Lung (tissue), 13 donors: ENCODE measurements around the gene AEBP1. TPM values are rescaled to one million over a fixed set of nuclear protein-coding genes. Genes with fewer than 3 reads are reported as not detected.

Source experiments
- ATAC-seq: fragments of 200-7000 bp; cut with Tn5 transposase; one replicate; pipeline ENCODE4 v1.9.1; 2020; ENCODE audit warnings: moderate number of reproducible peaks; ENCODE audit not compliant: insufficient read depth, low FRiP score
- DNase-seq, 3 donors: peaks; one replicate each; pipeline ENCODE4 v3.0.0-alpha.2; 2013 to 2017
- H3K27ac ChIP-seq, 2 donors: one replicate each; pipeline ENCODE4 v1.5.1; 2013; ENCODE audit warnings: mild to moderate bottlenecking in 2 of 2, moderate library complexity in 2 of 2, control low read depth in 1 of 2, inconsistent platforms in 1 of 2, low read depth in 1 of 2, low read length in 1 of 2
- H3K27me3 ChIP-seq, 3 donors: one replicate each; pipeline ENCODE4 v1.5.1; 2013; ENCODE audit warnings: low read length in 2 of 3; ENCODE audit not compliant: control insufficient read depth in 3 of 3, insufficient read depth in 3 of 3
- H3K36me3 ChIP-seq, 4 donors: one replicate each; pipeline ENCODE4 v1.5.1; 2013; ENCODE audit warnings: low read length in 4 of 4, mild to moderate bottlenecking in 1 of 4, moderate library complexity in 1 of 4; ENCODE audit not compliant: control insufficient read depth in 4 of 4, insufficient read depth in 4 of 4
- H3K4me1 ChIP-seq, 5 donors: one replicate each; pipeline ENCODE4 v1.5.1; 2013; ENCODE audit warnings: low read length in 5 of 5, mild to moderate bottlenecking in 2 of 5, moderate library complexity in 1 of 5; ENCODE audit not compliant: control insufficient read depth in 5 of 5, insufficient read depth in 5 of 5
- H3K4me3 ChIP-seq: one replicate; pipeline ENCODE4 v1.5.1; 2013; ENCODE audit warnings: mild to moderate bottlenecking, control low read depth, moderate library complexity
- H3K9ac ChIP-seq, 2 donors: one replicate each; pipeline ENCODE4 v1.5.1; 2013; ENCODE audit warnings: low read length in 2 of 2, control low read depth in 1 of 2; ENCODE audit not compliant: insufficient read depth in 1 of 2
- H3K9me3 ChIP-seq, 4 donors: one replicate each; pipeline ENCODE4 v1.5.1; 2013; ENCODE audit warnings: low read length in 3 of 4, mild to moderate bottlenecking in 1 of 4, moderate library complexity in 1 of 4; ENCODE audit not compliant: control insufficient read depth in 4 of 4, insufficient read depth in 3 of 4
- CTCF ChIP-seq: IDR thresholded peaks from 2 replicates; pipeline ENCODE4 v1.5.1; 2012; ENCODE audit warnings: mild to moderate bottlenecking; ENCODE audit errors: control extremely low read depth, extremely low read depth
- WGBS, 2 donors: extraction: QIAGEN DNeasy Blood & Tissue Kit; methylation state at CpG; one replicate each; pipeline ENCODE4 v1.1.7; 2013; 5-methylcytosine and 5-hydroxymethylcytosine counted together
- polyA plus RNA-seq, 2 donors: library from polyadenylated mRNA; stranded (reverse); fragments of 200-250 nt; gene quantifications; one replicate each; pipeline ENCODE4 v1.2.1, GENCODE V29; 2013
- small RNA-seq: library from RNA; depleted of rRNA; stranded (forward); fragments of <200 nt; gene quantifications from one replicate; pipeline ENCODE3, GENCODE V24; 2014; ENCODE audit warnings: low replicate concordance
- total RNA-seq, 2 donors: library from RNA; depleted of rRNA in 1 of 2; stranded (reverse); fragments of >200 nt in 1 of 2; gene quantifications; one replicate each; pipeline ENCODE4 v1.2.1, GENCODE V29; 2014 to 2021
- donor health status: control.
- donor health status: control.
- donor health status: Bipolar disorder and iron deficiency.
- donor health status: healthy.
- donor health status: DM: yes; HTN: yes; CAD: no.

Gene AEBP1
- total and polyA plus RNA-seq, 4 donors = 43.4 to 124 (median 68.7) TPM

DNA sequence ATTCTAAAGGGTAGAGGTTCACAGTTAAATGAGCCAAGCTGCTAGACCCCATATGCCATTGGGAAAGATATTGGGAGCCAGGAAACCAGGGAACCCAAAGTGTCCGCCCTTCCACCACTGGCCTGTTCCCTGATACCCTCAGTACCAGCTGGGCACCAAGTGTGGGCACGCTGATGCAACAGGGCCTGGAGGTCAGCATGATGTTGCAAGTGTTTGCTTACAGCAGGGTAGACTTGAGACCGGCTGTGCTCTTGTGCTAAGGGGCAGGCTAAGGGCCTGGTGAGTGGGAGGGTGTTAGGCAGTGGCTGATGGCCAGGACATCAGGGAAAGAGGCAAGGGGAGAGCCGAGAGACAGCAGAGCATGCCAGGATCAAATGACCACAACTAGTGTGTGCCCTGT, 58.0 kb downstream of the AEBP1 start:
- WGBS, 2 donors = 63 to 86% methylated on average over 4 of the region's 4 CpGs
- Histone ChIP-seq H3K36me3 (no peaks in the 10 kb centered on the region), H3K4me1 (peaks cover 0 to 2% (median 0%) of the 10 kb centered on the region in 5 donors), H3K27ac (no peak overlapping the region), H3K9me3 (peaks cover 0 to 6% (median 0%) of the 10 kb centered on the region in 4 donors), H3K27me3 (no peaks in the 10 kb centered on the region), H3K4me3 (no peak overlapping the region), H3K9ac (no peak overlapping the region)
- DNase-seq (no peak), ATAC-seq (peak; percentile 19)
- no peak for TF ChIP-seq CTCF

- Histone ChIP-seq H3K36me3 (no peaks in the 10 kb centered on the region), H3K9me3 (peaks cover 0 to 6% (median 0%) of the 10 kb centered on the region in 4 donors), H3K4me3 (no peak overlapping the region), H3K9ac (no peak overlapping the region), H3K4me1 (peaks cover 0 to 2% (median 0%) of the 10 kb centered on the region in 5 donors), H3K27me3 (no peaks in the 10 kb centered on the region), H3K27ac (no peak overlapping the region)
- DNase-seq (no peak), ATAC-seq (no peak)
- no peak for TF ChIP-seq CTCF
- WGBS, 2 donors = 83 to 84% methylated on average over 1 of the region's 1 CpG
Observed at GRCh38 chr7:44162785-44163395, 58.7 kb downstream of the AEBP1 start.

DNA sequence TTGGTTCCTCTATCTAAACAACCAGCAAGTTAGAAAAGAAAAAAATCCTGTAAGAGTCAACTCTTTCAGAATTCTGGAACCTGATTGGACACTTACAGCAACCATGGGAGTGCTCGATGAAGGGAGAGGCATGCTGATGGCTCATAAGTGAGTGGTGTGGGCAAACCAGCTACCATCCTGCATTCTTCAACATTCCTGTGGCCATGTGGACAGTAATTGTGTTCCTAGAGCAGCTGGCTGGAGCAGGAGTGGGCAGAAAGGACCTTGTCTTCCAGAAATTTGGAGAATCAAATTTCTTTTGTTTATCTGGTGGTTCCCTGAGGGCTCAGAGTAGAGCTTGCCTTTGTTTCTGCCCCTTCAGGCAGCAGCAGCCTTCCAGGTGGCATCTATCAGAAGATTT, 59.4 kb downstream of the AEBP1 start:
- no peak overlapping the region for H3K27ac ChIP-seq
- no peak overlapping the region for H3K9ac ChIP-seq
- DNase-seq (no peak), ATAC-seq (no peak)
- H3K36me3 ChIP-seq = no peaks in the 10 kb centered on the region
- WGBS, 2 donors = 48 to 82% methylated on average over 1 of the region's 1 CpG
- H3K27me3 ChIP-seq = no peaks in the 10 kb centered on the region
- no peak for TF ChIP-seq CTCF
- H3K9me3 ChIP-seq = peaks cover 0 to 6% (median 0%) of the 10 kb centered on the region in 4 donors
- no peak overlapping the region for H3K4me3 ChIP-seq
- H3K4me1 ChIP-seq = peaks cover 0 to 2% (median 0%) of the 10 kb centered on the region in 5 donors

Small RNAs within 50 kb of the gene (small RNA-seq; reads per million reads assigned to genes)
- not detected for gene RNA5SP230

Other genes starting within 250 kb of the AEBP1 start
- gene MRPS24, start 234.8 kb upstream of the AEBP1 start, total RNA-seq = 10 to 100 TPM; 33.6 to 96.7 TPM
- 100 to 1,000 TPM; 119 to 126 TPM for gene MRPS24, start 234.8 kb upstream of the AEBP1 start, polyA plus RNA-seq
- gene URGCP, start 197.7 kb upstream of the AEBP1 start, total RNA-seq = 10 to 100 TPM; 23.0 to 25.5 TPM
- gene URGCP, start 197.7 kb upstream of the AEBP1 start, polyA plus RNA-seq = 10 to 100 TPM; 11.8 to 16.4 TPM
- 10 to 100 TPM in 1 of 2 donors, 1 to 10 TPM in 1; 8.8 to 25.6 TPM for gene UBE2D4, start 177.9 kb upstream of the AEBP1 start, total RNA-seq
- 10 to 100 TPM; 11.9 to 22.4 TPM for gene UBE2D4, start 177.9 kb upstream of the AEBP1 start, polyA plus RNA-seq
- gene SPDYE1, start 106.4 kb upstream of the AEBP1 start, total RNA-seq = under 1 TPM in 1 of 2 donors, not detected in 1; 0.09 TPM
- gene SPDYE1, start 106.4 kb upstream of the AEBP1 start, polyA plus RNA-seq = not detected
- gene DBNL, start 59.6 kb upstream of the AEBP1 start, total RNA-seq = 100 to 1,000 TPM in 1 of 2 donors, 10 to 100 TPM in 1; 65.9 to 144 TPM
- 100 to 1,000 TPM in 1 of 2 donors, 10 to 100 TPM in 1; 89.3 to 209 TPM for gene DBNL, start 59.6 kb upstream of the AEBP1 start, polyA plus RNA-seq
- under 1 TPM in 1 of 2 donors, not detected in 1; 0.85 TPM for gene PGAM2, start 38.8 kb upstream of the AEBP1 start, total RNA-seq
- gene PGAM2, start 38.8 kb upstream of the AEBP1 start, polyA plus RNA-seq = under 1 TPM; 0.63 to 0.83 TPM
- 10 to 100 TPM; 27.9 to 35.8 TPM for gene POLM, start 21.8 kb upstream of the AEBP1 start, total RNA-seq
- 10 to 100 TPM; 17.9 to 19.1 TPM for gene POLM, start 21.8 kb upstream of the AEBP1 start, polyA plus RNA-seq
- 10 to 100 TPM; 48.8 to 90.7 TPM for gene POLD2, start 19.2 kb downstream of the AEBP1 start, total RNA-seq
- gene POLD2, start 19.2 kb downstream of the AEBP1 start, polyA plus RNA-seq = 10 to 100 TPM; 61.9 to 80.7 TPM
- 10 to 100 TPM in 1 of 2 donors, not detected in 1; 13.0 TPM for gene MYL7, start 37.0 kb downstream of the AEBP1 start, total RNA-seq
- under 1 TPM in 1 of 2 donors, not detected in 1; 0.08 TPM for gene MYL7, start 37.0 kb downstream of the AEBP1 start, polyA plus RNA-seq
- 1 to 10 TPM in 1 of 2 donors, under 1 TPM in 1; 0.40 to 1.1 TPM for gene GCK, start 85.1 kb downstream of the AEBP1 start, total RNA-seq
- under 1 TPM; 0.25 to 0.45 TPM for gene GCK, start 85.1 kb downstream of the AEBP1 start, polyA plus RNA-seq
- gene YKT6, start 96.6 kb downstream of the AEBP1 start, total RNA-seq = 10 to 100 TPM; 28.4 to 74.0 TPM
- 10 to 100 TPM; 37.9 to 82.1 TPM for gene YKT6, start 96.6 kb downstream of the AEBP1 start, polyA plus RNA-seq
- gene CAMK2B, start 221.2 kb downstream of the AEBP1 start, total RNA-seq = under 1 TPM; 0.40 to 0.80 TPM
- gene CAMK2B, start 221.2 kb downstream of the AEBP1 start, polyA plus RNA-seq = under 1 TPM; 0.12 to 0.25 TPM